CD14-positive monocyte (primary cell): ENCODE results near the gene GABRD. TPM values are rescaled to one million over a fixed set of nuclear protein-coding genes. Genes with fewer than 3 reads are reported as not detected.

Source experiments
- DNase-seq, 3 donors: peaks; one replicate each; pipeline ENCODE4 v3.0.0-alpha.2; 2011 to 2022
- H2AFZ ChIP-seq: 2 replicates; pipeline ENCODE4 v1.6.0; 2012; ENCODE audit warnings: mild to moderate bottlenecking, low read depth, low read length, inconsistent platforms; ENCODE audit not compliant: insufficient read depth, poor library complexity, severe bottlenecking
- H3K27ac ChIP-seq, 2 donors: 1 replicate in 1 of 2; 2 replicates in 1 of 2; pipeline ENCODE4 v1.5.1; 2012 to 2013; ENCODE audit warnings: low read length in 2 of 2, control low read depth in 1 of 2, inconsistent platforms in 1 of 2, low read depth in 1 of 2, mild to moderate bottlenecking in 1 of 2
- H3K27me3 ChIP-seq, 2 donors: one replicate each; pipeline versions ENCODE4 v1.6.0 to v1.6.1; 2011 to 2013; ENCODE audit warnings: low read length in 2 of 2; ENCODE audit not compliant: control insufficient read depth in 2 of 2, insufficient read depth in 2 of 2
- H3K36me3 ChIP-seq, 2 donors: replicated peaks in 1 of 2; 1 replicate in 1 of 2; 2 replicates in 1 of 2; pipeline versions ENCODE4 v1.5.1 to v1.6.1; 2012 to 2013; ENCODE audit warnings: low read length in 2 of 2, control low read depth in 1 of 2, inconsistent platforms in 1 of 2, mild to moderate bottlenecking in 1 of 2; ENCODE audit not compliant: insufficient read depth in 2 of 2, control insufficient read depth in 1 of 2
- H3K4me1 ChIP-seq, 2 donors: 1 replicate in 1 of 2; 2 replicates in 1 of 2; pipeline versions ENCODE4 v1.5.1 to v1.6.1; 2012 to 2013; ENCODE audit warnings: low read length in 2 of 2, control low read depth in 1 of 2, inconsistent platforms in 1 of 2, mild to moderate bottlenecking in 1 of 2, moderate library complexity in 1 of 2; ENCODE audit not compliant: insufficient read depth in 2 of 2, control insufficient read depth in 1 of 2
- H3K4me2 ChIP-seq: replicated peaks from 2 replicates; pipeline ENCODE3; 2012; ENCODE audit warnings: low read length, moderate library complexity, mild to moderate bottlenecking; ENCODE audit not compliant: poor library complexity, severe bottlenecking; ENCODE audit errors: extremely low read depth
- H3K4me3 ChIP-seq, 3 experiments: fragments of 200-600 bp in 1 of 3; sonication (generic) in 1 of 3; replicated peaks in 1 of 3; 1 replicate in 2 of 3; 2 replicates in 1 of 3; pipeline ENCODE4 v1.5.1; 2011 to 2013; ENCODE audit warnings: low read length in 3 of 3, mild to moderate bottlenecking in 3 of 3, control low read depth in 2 of 3, low read depth in 2 of 3, inconsistent platforms in 1 of 3, moderate library complexity in 1 of 3
- H3K79me2 ChIP-seq: 2 replicates; pipeline ENCODE4 v1.6.0; 2012; ENCODE audit warnings: mild to moderate bottlenecking, control low read depth, inconsistent platforms, low read length, moderate library complexity; ENCODE audit not compliant: insufficient read depth
- H3K9ac ChIP-seq: 2 replicates; pipeline ENCODE4 v1.6.0; 2017; ENCODE audit warnings: low read length, mild to moderate bottlenecking; ENCODE audit not compliant: insufficient read depth, poor library complexity, severe bottlenecking
- H3K9me3 ChIP-seq, 2 donors: replicated peaks in 1 of 2; 1 replicate in 1 of 2; 2 replicates in 1 of 2; pipeline versions ENCODE4 v1.5.1 to v1.6.1; 2012 to 2013; ENCODE audit warnings: low read length in 2 of 2, control low read depth in 1 of 2; ENCODE audit not compliant: control insufficient read depth in 1 of 2, insufficient read depth in 1 of 2
- H4K20me1 ChIP-seq: 2 replicates; pipeline ENCODE4 v1.6.0; 2012; ENCODE audit warnings: mild to moderate bottlenecking, low read length, control low read depth, moderate library complexity; ENCODE audit not compliant: insufficient read depth
- H3K27ac Mint-ChIP-seq, 7 donors: one replicate each; pipeline ENCODE4 v1.8.0; 2020; ENCODE audit warnings: mild to moderate bottlenecking in 7 of 7, mixed read lengths in 7 of 7, moderate library complexity in 6 of 7, inconsistent platforms in 2 of 7
- H3K27me3 Mint-ChIP-seq, 3 donors: one replicate each; pipeline ENCODE4 v1.8.0; 2021 to 2022; ENCODE audit warnings: low read depth in 3 of 3, mild to moderate bottlenecking in 3 of 3, mixed read lengths in 3 of 3, moderate library complexity in 3 of 3, inconsistent platforms in 1 of 3
- H3K36me3 Mint-ChIP-seq, 2 donors: one replicate each; pipeline ENCODE4 v1.8.0; 2020; ENCODE audit warnings: mixed read lengths in 2 of 2, inconsistent platforms in 1 of 2, mild to moderate bottlenecking in 1 of 2
- H3K4me1 Mint-ChIP-seq: one replicate; pipeline ENCODE4 v1.8.0; 2020; ENCODE audit warnings: mild to moderate bottlenecking, mixed read lengths
- H3K4me3 Mint-ChIP-seq, 2 donors: one replicate each; pipeline ENCODE4 v1.8.0; 2020; ENCODE audit warnings: mild to moderate bottlenecking in 2 of 2, mixed read lengths in 2 of 2, moderate library complexity in 1 of 2
- H3K9me3 Mint-ChIP-seq, 7 donors: one replicate each; pipeline ENCODE4 v1.8.0; 2020 to 2022; ENCODE audit warnings: mixed read lengths in 7 of 7, mild to moderate bottlenecking in 6 of 7, moderate library complexity in 6 of 7, inconsistent platforms in 2 of 7
- WGBS: methylation state at CpG from one replicate; pipeline ENCODE4 v1.1.5; 2013; ENCODE audit warnings: missing lambda C conversion rate; ENCODE audit not compliant: insufficient coverage; 5-methylcytosine and 5-hydroxymethylcytosine counted together
- intact Hi-C, 2 donors: fragments of 100-400 bp; cut with micrococcal nuclease; formaldehyde crosslinking; loops; one replicate each; pipeline versions ENCODE4 v1.15.0 to v1.15.1; 2023
- polyA plus RNA-seq, 3 donors: library from polyadenylated mRNA; depleted of rRNA in 1 of 3; unstranded in 2 of 3; stranded (reverse) in 1 of 3; fragments of 300-500 nt in 2 of 3; fragments of >200 nt in 1 of 3; fragmentation: Illumina TruSeq in 2 of 3; gene quantifications; 1 replicate in 2 of 3; 2 replicates in 1 of 3; pipeline ENCODE4 v1.2.3, GENCODE V29; 2012 to 2021
- TF ChIP-seq, protein P1 (sequence below): fragments of 200-600 bp; IDR thresholded peaks from one replicate; pipeline ENCODE4 v1.8.0; 2022; ENCODE audit warnings: antibody characterized with exemption, mild to moderate bottlenecking

GABRD gene
- polyA plus RNA-seq, 3 donors: not detected

DNA sequence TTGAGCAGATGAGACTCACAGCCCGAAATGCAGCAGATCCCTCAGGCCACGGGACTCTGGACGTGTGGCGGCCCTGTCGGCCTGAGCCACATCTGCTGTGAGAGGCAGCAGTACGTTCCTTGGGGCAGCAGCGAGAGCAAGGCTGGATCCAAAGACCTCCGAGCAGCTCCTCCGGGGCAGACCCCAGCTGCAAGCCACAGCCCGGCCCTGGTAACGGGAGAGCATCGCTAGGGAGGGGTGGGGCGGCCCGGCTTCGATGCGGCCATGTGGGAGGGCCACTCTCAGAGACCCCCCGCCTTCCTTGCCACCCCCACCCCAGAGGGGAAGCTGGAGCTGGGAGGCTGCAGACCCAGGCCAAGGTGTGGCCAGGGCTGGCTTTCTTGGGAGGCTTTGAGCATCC lies 48.8 kb downstream of the GABRD start:
- H3K9me3 ChIP-seq: peaks cover 0 to 7% of the 10 kb centered on the region in 2 donors
- H3K4me3 ChIP-seq: no peak overlapping the region
- no peaks in the 10 kb centered on the region for H4K20me1 ChIP-seq
- H3K27me3 Mint-ChIP-seq: peaks cover 0 to 4% (median 0%) of the 10 kb centered on the region in 3 donors
- H3K9me3 Mint-ChIP-seq: peaks cover 0 to 15% (median 7%) of the 10 kb centered on the region in 7 donors
- H3K36me3 Mint-ChIP-seq: no peaks in the 10 kb centered on the region
- no peak for DNase-seq
- H3K4me1 ChIP-seq: no peaks in the 10 kb centered on the region
- H3K27ac Mint-ChIP-seq: no peak overlapping the region
- 98% methylated on average over 9 of the region's 17 CpGs for WGBS
- H2AFZ ChIP-seq: no peak overlapping the region
- no peak overlapping the region for H3K9ac ChIP-seq
- no peaks in the 10 kb centered on the region for H3K4me1 Mint-ChIP-seq
- H3K36me3 ChIP-seq: no peaks in the 10 kb centered on the region
- H3K27me3 ChIP-seq: no peaks in the 10 kb centered on the region
- no peak overlapping the region for H3K4me2 ChIP-seq
- no peaks in the 10 kb centered on the region for H3K79me2 ChIP-seq
- H3K27ac ChIP-seq: no peak overlapping the region
- H3K4me3 Mint-ChIP-seq: no peak overlapping the region
- intact Hi-C loops: loop anchor here in 1 of 2 donors (5.0 kb wide), 1 partner anchor 49 kb away; no protein-coding TSS in a partner anchor
- TF ChIP-seq, protein P1, sequence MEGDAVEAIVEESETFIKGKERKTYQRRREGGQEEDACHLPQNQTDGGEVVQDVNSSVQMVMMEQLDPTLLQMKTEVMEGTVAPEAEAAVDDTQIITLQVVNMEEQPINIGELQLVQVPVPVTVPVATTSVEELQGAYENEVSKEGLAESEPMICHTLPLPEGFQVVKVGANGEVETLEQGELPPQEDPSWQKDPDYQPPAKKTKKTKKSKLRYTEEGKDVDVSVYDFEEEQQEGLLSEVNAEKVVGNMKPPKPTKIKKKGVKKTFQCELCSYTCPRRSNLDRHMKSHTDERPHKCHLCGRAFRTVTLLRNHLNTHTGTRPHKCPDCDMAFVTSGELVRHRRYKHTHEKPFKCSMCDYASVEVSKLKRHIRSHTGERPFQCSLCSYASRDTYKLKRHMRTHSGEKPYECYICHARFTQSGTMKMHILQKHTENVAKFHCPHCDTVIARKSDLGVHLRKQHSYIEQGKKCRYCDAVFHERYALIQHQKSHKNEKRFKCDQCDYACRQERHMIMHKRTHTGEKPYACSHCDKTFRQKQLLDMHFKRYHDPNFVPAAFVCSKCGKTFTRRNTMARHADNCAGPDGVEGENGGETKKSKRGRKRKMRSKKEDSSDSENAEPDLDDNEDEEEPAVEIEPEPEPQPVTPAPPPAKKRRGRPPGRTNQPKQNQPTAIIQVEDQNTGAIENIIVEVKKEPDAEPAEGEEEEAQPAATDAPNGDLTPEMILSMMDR: no peak

DNA sequence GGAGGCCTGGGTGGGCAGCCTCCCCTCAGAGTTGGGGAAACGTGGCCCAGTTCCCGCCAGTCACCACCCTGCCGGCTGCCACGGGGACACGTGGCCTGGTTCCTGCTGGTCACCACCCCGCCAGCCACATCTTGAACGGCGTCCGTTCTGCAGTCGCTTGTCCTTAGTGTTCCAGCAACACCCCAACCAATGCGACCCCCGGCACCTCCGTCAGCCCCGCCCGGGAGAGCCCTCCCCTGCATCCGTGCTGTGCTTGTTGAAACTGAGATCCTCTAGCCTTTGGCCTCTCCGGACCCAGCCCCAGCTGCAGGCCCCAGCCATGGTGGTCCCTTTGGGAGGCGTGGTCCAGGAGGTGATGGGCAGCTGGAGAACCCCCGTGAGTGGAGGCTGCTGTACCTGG lies 49.8 kb downstream of the GABRD start:
- Histone ChIP-seq H3K27ac (no peak overlapping the region), H2AFZ (no peak overlapping the region), H3K9me3 (peaks cover 0 to 7% of the 10 kb centered on the region in 2 donors), H3K27me3 (no peaks in the 10 kb centered on the region), H3K4me2 (no peak overlapping the region), H3K4me1 (no peaks in the 10 kb centered on the region), H3K4me3 (no peak overlapping the region), H3K79me2 (no peaks in the 10 kb centered on the region), H3K36me3 (no peaks in the 10 kb centered on the region), H4K20me1 (no peaks in the 10 kb centered on the region), H3K9ac (no peak overlapping the region)
- WGBS: 97% methylated on average over 11 of the region's 19 CpGs
- TF ChIP-seq, protein P1: no peak
- Mint-ChIP-seq H3K9me3 (peaks cover 0 to 13% (median 7%) of the 10 kb centered on the region in 7 donors), H3K27me3 (peaks cover 0 to under 1% (median 0%) of the 10 kb centered on the region in 3 donors), H3K27ac (no peak overlapping the region), H3K4me1 (no peaks in the 10 kb centered on the region), H3K36me3 (no peaks in the 10 kb centered on the region), H3K4me3 (no peak overlapping the region)
- intact Hi-C loops: loop anchor here in 1 of 2 donors (5.0 kb wide), 1 partner anchor 48 kb away; no protein-coding TSS in a partner anchor
- no peak for DNase-seq
